ENCODE measurements around the gene PDIA2. TPM values are rescaled to one million over a fixed set of nuclear protein-coding genes. Genes with fewer than 3 reads are reported as not detected.
"Not testable (repeated sequence)": the region's sequence is repeated elsewhere in the genome, so short reads cannot be mapped to it uniquely, and the experiment has no call there.

Gene PDIA2
- total and polyA plus RNA-seq, 10 of the 15 experiments (the other 5 are each of a cell fraction or from before 2014, with no cell fraction given), result 0.11 to 0.36 TPM; not detected in 8

DNA sequence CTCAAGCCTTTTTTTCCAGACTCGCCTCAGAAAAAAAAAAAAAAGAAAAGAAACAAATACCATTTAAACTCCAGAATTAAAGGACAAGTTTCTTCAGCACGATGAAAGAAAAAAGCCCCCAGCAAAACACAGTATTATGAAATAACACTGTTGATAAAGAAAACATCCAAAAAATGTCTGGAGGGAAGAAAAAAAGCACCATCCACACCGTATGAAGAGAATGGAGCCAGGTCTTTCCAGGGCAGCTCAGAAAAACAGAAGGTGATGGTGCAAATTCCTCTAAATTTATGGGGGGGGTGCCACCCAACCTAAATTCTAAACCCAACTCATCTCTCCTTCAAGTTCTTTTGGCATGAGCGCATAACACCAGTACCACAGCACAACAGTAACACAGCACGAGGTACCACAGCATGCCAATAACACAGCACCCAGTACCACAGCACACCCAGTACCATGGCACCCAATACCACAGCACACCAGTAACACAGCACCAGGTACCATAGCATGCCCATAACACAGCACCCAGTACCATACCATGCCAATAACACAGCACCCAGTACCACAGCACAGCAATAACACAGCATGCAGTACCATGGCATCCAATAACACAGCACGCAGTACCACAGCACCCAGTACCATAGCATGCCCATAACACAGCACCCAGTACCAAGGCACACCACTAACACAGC, 50.6 kb downstream of the PDIA2 start:
- H3K27ac ChIP-seq (ENCODE audit: control insufficient read depth, insufficient read depth), result no peak overlapping the region
- H3K27me3 ChIP-seq (replicated peaks in 1 of 2; ENCODE audit: control insufficient read depth in 2 of 2, insufficient read depth in 2 of 2, low read length in 1 of 2), result no peaks in the 10 kb centered on the region
- no peak overlapping the region for H3K4me3 ChIP-seq
- no peaks in the 10 kb centered on the region for H3K4me1 ChIP-seq (ENCODE audit: control insufficient read depth, insufficient read depth, low read length)
- WGBS (ENCODE audit: insufficient coverage, insufficient replicate concordance, low lambda C conversion rate, missing lambda C conversion rate), result over 99% methylated on average over 5 of the region's 6 CpGs
- ChIA-PET SMC1A (ENCODE audit: uncharacterized antibody, unreplicated experiment) (no interaction called here), CTCF (no interaction called here), POLR2A (no interaction called here), RAD21 (ENCODE audit: unreplicated experiment) (no interaction called here)
- in situ Hi-C loops (cut with MboI) (no loop called here), intact Hi-C loops (cut with micrococcal nuclease; ENCODE audit: unreplicated experiment) (no loop called here)
- TF ChIP-seq, protein P1, sequence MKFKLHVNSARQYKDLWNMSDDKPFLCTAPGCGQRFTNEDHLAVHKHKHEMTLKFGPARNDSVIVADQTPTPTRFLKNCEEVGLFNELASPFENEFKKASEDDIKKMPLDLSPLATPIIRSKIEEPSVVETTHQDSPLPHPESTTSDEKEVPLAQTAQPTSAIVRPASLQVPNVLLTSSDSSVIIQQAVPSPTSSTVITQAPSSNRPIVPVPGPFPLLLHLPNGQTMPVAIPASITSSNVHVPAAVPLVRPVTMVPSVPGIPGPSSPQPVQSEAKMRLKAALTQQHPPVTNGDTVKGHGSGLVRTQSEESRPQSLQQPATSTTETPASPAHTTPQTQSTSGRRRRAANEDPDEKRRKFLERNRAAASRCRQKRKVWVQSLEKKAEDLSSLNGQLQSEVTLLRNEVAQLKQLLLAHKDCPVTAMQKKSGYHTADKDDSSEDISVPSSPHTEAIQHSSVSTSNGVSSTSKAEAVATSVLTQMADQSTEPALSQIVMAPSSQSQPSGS (IDR thresholded peaks at IDR 0.05; ENCODE audit: low read length), result no peak
- TF ChIP-seq PML (IDR thresholded peaks at IDR 0.05; ENCODE audit: low read length), result no peak
- TF ChIP-seq SREBF1 (IDR thresholded peaks at IDR 0.05; ENCODE audit: low read length), result no peak
- no peak for TF ChIP-seq RCOR1 (conservative IDR thresholded peaks at IDR 0.05; ENCODE audit: low read depth, low read length)
- TF ChIP-seq, protein P2, sequence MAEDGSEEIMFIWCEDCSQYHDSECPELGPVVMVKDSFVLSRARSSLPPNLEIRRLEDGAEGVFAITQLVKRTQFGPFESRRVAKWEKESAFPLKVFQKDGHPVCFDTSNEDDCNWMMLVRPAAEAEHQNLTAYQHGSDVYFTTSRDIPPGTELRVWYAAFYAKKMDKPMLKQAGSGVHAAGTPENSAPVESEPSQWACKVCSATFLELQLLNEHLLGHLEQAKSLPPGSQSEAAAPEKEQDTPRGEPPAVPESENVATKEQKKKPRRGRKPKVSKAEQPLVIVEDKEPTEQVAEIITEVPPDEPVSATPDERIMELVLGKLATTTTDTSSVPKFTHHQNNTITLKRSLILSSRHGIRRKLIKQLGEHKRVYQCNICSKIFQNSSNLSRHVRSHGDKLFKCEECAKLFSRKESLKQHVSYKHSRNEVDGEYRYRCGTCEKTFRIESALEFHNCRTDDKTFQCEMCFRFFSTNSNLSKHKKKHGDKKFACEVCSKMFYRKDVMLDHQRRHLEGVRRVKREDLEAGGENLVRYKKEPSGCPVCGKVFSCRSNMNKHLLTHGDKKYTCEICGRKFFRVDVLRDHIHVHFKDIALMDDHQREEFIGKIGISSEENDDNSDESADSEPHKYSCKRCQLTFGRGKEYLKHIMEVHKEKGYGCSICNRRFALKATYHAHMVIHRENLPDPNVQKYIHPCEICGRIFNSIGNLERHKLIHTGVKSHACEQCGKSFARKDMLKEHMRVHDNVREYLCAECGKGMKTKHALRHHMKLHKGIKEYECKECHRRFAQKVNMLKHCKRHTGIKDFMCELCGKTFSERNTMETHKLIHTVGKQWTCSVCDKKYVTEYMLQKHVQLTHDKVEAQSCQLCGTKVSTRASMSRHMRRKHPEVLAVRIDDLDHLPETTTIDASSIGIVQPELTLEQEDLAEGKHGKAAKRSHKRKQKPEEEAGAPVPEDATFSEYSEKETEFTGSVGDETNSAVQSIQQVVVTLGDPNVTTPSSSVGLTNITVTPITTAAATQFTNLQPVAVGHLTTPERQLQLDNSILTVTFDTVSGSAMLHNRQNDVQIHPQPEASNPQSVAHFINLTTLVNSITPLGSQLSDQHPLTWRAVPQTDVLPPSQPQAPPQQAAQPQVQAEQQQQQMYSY (CRISPR knock-in tag; IDR thresholded peaks at IDR 0.05), result no peak
- no peak for ATAC-seq
- no peak for DNase-seq (ENCODE audit: low read depth, low spot score)
- H3K9me3 ChIP-seq (replicated peaks; ENCODE audit: control insufficient read depth, insufficient read depth, low read length), result no peaks in the 10 kb centered on the region
- peaks cover 23% of the 10 kb centered on the region for H3K79me2 ChIP-seq (ENCODE audit: control insufficient read depth, insufficient read depth, low read length)
- no peak for FAIRE-seq
- no peak overlapping the region for H3K4me2 ChIP-seq (ENCODE audit: control insufficient read depth, insufficient read depth)
- BruUV-seq (replicated peaks), result no TSS peak
- no peaks in the 10 kb centered on the region for H4K20me1 ChIP-seq (ENCODE audit: control insufficient read depth, insufficient read depth)
- no peaks in the 10 kb centered on the region; a peak in 1 of 4 replicates for H3K36me3 ChIP-seq (ENCODE audit: control insufficient read depth in 2 of 2, insufficient read depth in 2 of 2, low read length in 1 of 2)
- no peak overlapping the region for H3K9ac ChIP-seq (ENCODE audit: control insufficient read depth, insufficient read depth, low read length)
- H2AFZ ChIP-seq (ENCODE audit: control insufficient read depth, low read depth, low read length), result no peak overlapping the region

DNA sequence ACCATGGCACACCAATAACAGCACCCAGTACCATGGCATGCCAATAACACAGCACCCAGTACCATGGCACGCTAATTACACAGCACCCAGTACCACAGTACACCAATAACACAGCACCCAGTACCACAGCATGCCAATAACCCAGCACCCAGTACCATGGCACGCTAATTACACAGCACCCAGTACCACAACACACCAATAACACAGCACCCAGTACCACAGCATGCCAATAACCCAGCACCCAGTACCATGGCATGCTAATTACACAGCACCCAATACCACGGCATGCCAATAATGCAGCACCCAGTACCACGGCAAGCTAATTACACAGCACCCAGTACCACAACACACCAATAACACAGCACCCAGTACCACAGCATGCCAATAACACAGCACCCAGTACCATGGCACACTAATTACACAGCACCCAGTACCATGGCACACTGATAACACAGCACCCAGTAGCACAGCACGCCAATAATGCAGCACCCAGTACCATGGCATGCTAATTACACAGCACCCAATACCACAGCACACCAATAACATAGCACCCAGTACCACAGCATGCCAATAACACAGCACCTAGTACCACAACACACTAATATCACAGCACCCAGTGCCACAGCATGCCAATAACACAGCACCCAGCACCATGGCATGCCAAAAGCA, 51.3 kb downstream of the PDIA2 start:
- CTCF ChIA-PET, result interaction anchor here (1.9 kb wide), 1 partner anchor 15 kb away, joined by 7 read pairs; no protein-coding TSS in a partner anchor
- FAIRE-seq; SMC1A ChIA-PET (ENCODE audit: uncharacterized antibody, unreplicated experiment); BruUV-seq (replicated peaks); in situ Hi-C loops (cut with MboI); H3K4me3 ChIP-seq; H3K4me2 ChIP-seq (ENCODE audit: control insufficient read depth, insufficient read depth); POLR2A ChIA-PET; ATAC-seq; H3K36me3 ChIP-seq (ENCODE audit: control insufficient read depth in 2 of 2, insufficient read depth in 2 of 2, low read length in 1 of 2); H3K4me1 ChIP-seq (ENCODE audit: control insufficient read depth, insufficient read depth, low read length); H2AFZ ChIP-seq (ENCODE audit: control insufficient read depth, low read depth, low read length); H3K27me3 ChIP-seq (replicated peaks in 1 of 2; ENCODE audit: control insufficient read depth in 2 of 2, insufficient read depth in 2 of 2, low read length in 1 of 2); H3K9ac ChIP-seq (ENCODE audit: control insufficient read depth, insufficient read depth, low read length); intact Hi-C loops (cut with micrococcal nuclease; ENCODE audit: unreplicated experiment); H4K20me1 ChIP-seq (ENCODE audit: control insufficient read depth, insufficient read depth); H3K9me3 ChIP-seq (replicated peaks; ENCODE audit: control insufficient read depth, insufficient read depth, low read length); DNase-seq (ENCODE audit: low read depth, low spot score); H3K27ac ChIP-seq (ENCODE audit: control insufficient read depth, insufficient read depth); RAD21 ChIA-PET (ENCODE audit: unreplicated experiment): not testable (repeated sequence)
- peaks cover 23% of the 10 kb centered on the region for H3K79me2 ChIP-seq (ENCODE audit: control insufficient read depth, insufficient read depth, low read length)
- WGBS (ENCODE audit: insufficient coverage, insufficient replicate concordance, low lambda C conversion rate, missing lambda C conversion rate), result 96% methylated on average over 5 of the region's 5 CpGs
